Measurements from ENCODE around the gene RAB27A.
"Not testable (repeated sequence)": the region's sequence is repeated elsewhere in the genome, so short reads cannot be mapped to it uniquely, and the experiment has no call there.

RAB27A gene

DNA sequence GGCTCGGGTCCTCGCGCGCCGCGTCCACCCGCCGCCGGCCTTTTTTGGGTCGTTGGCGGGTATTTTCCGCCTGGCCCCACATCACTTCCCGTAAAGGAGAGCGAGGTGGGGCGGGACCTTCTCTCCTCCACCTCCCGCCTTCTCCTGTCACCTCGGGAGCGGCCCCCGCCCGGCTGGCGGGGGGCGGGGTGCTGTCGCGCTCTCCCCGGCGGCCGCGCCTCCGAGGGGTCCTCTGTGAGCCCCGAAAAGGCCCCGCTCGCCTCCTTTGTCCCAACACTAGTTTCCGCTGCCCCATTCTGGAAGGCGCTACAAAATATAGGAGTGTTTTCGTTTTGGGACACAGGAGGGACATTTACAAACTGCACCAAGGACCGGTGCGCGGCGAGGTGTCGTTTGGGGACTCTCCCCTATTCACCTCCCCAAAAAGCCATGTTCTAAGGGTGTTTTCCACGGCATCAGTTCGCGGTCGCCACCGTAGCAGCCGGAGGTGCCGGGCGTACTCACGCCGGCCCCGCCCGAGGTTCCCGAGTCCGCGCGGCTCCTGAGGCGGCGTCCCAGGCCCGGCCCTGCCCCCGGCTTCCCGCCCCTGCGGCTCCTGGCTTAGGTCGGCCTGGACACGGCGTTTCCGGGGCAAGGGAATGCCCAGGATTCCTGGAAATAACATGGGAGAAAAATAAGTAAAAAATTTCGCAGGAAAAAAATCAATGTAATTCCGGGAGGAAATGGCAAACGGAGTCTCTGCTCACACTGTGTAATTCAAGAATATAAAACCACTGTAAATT, at the start of gene RAB27A:
Gene RAB27A, minus strand, starts transcription at position 68 of the 782 bp plus-strand sequence. CDS start 54,879 bp downstream, outside the sequence.
- DNase-seq, result peak; percentile 50

DNA sequence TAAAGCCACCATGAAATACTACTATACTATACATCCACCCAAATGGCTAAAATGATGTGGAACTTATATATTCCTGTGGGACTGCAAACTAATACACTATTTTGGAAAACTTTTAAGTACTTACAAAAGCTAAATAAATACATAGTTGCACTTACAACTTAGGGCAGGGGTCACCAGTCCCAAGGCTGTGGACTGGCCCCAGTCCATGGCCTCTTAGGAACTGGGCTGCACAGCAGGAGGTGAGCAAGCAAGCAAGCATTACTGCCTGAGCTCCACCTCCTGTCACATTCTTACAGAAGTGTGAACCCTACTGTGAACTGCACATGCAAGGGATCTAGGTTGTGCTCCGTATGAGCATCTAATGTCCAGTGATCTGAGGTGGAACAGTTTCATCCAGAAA, 47.5 kb upstream of the RAB27A start:
- DNase-seq, result no peak

DNA sequence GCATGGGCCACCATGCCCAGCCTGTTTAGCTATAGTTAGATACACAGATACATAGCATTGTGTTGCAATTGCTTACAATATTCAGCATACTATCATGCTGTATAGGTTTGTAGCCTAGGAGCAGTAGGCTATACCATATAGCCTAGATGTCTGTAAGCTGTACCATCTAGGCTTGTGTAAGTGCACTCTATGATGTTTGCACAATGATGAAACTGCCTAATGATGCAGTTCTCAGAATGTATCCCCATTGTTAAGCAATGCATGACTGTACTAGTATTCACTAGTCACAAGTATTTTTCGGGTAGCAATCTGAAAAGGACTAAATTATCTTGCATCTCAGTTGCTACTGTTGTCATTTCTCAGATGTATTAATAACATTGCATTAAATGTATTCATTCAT, 45.4 kb upstream of the RAB27A start:
- DNase-seq, result no peak

DNA sequence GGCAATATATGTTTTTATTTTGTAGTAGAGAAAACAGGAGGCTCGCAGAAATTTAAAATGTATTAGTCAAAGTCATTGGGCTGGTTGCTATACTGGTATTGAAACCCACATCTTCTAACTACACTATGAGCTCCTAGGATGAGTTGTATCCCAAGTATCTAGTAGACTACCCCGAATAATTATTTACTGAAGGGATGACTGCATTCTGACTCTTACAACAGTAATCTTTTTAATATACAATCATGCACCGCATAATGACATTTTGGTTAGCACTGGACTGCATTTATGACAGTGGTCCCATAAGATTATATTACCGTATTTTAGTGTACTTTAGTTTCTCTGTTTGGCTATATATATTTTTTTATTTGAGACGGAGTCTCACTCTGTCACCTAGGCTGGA, 44.8 kb upstream of the RAB27A start:
- DNase-seq, result no peak

DNA sequence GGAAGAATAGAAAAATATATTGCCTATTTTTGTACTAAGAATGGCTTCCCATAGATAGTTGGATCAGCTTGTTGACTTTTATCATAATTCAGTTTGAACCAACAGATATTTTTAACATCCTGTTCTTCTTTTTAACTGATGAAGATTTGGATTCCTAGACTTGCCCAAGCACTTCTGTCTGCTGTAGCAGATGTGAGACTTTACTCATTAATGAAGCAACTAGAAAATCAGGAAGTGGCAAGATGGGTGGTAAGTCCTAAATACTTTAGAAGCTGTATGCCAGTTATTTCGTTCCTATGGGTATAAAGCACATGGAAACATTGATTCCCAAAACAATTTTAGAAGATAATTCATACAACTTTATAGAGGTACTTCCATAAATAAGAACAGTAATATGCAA, 37.8 kb upstream of the RAB27A start:
- DNase-seq, result no peak

DNA sequence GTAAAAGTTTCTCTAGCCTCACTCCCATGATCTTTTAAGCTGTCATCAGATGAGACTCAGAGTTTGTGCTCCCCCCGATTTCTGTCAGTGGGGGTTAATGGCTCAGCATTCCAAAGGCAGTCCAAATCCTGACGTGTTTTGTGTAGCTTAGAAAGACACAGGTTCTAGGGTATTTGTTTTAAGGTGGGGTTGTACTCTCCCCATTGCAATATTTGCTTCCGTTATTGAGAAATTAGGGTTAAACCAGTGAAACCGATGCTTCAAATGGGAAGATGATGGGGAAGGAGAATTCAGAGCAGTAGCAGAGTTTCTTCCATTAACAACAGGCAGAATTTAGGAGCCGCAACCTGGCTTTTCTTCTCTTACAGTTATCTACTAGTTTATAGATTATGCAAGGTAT, 32.9 kb upstream of the RAB27A start:
- DNase-seq, result no peak

DNA sequence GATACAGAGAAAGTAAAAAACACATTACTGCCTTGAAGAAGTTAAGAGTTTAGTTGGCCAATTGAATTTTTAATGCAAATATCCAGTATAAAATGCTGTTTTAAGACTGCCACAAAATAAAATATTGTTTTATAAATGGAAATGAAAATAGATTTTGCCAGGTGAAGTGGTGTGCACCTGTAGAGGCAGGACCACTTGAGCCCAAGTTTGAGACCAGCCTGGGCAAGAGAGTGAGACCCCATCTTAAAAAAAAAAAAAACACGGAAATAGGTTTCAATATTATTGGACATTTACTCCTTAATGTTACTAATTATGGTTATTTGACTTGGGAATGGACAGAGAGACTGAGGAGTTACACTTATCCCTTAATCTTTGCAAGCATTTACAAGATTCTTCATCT, 31.4 kb upstream of the RAB27A start:
- DNase-seq, result no peak

DNA sequence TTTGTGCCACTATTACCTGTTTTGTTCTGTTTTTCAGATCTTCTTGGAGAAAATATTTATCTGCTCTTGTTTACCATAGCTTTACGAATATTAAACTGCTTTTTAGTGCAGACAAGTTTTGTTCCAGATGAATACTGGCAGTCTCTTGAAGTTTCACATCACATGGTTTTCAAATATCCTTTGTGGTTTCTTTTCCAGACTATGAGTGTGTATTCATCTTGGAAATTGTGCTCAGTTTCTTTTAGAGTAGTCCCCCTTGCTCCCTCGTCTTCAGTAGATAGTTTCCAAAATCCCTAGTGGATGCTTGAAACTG, 30.6 kb upstream of the RAB27A start:
- DNase-seq, result no peak

DNA sequence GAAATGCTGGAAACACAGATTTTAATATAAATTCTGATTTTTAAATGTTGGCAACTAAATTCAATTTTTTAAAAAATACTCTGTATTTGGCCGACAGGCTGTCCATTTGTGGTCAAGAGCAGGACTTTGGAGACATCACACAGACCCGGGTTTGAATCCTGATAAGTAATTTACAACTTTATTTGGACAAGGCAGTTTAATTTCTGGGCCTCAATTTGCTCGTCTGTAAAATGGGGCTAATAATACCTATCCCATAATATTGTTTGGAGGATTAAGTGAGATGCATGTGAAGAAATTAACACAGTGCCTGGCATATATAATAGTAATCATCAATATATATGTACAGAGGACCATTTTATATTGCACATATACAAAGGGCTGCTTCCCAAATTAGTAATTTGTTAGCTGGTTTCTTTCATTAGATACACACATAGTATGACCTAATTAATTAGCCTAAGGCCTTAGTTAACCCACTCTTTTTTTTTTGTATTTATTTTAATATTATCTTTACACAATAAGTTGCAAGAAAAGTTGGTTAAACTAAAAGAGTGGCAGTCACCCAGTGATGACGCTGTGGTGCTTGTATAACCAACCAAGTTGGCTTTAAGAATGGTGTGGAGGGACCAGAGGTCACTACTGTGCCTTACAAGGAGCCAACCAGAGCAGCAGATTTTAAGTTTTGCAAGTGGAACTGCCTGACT, 30.1 kb upstream of the RAB27A start:
- DNase-seq, result no peak

DNA sequence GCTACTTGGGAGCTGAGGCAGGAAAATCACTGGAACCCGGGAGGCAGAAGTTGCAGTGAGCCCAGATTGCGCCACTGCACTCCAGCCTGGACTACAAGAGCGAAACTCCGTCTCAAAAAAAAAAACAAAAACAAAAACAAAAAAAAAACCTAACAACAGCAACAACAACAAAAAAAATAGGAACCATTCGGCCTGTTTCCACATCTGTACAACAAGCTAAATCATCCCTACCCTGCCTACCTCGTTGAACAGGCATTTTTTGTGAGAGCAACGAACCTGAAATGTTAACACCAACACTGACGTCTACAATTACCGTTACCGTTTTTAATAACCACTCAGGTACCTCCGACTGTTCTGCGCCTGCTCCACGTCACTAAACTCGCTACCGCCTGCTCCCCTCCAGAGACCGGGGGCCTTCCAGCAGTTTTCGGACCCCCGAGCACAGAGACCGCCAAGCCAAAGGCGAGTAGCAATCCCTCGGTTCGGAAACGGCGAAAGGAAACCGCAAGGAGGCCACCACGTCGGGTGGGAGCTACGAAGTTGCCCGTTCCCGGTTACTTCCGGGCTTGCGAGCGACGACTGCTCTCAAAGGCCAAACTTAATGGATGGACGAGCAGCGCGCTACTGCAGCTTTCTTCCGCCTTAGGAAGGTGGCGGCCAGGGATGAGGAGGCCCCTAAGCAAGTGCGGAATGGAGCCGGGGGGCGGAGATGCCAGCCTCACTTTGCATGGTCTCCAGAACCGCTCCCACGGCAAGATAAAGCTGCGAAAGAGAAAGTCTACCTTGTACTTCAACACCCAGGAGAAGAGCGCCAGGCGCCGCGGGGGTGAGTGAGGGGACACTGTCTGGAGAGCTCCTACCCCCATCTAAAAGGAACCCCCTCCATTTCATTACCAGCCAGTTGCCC, 29.2 kb upstream of the RAB27A start, which contains the start of the genes PIGB and PIGBOS1:
Gene PIGB, plus strand, starts transcription at position 635 of the 907 bp plus-strand sequence. Its CDS starts 29 bp downstream, at position 664.
Gene PIGBOS1, minus strand, starts transcription at position 536 of the 907 bp plus-strand sequence. CDS start 1,331 bp downstream, outside the sequence.
- peak; percentile 72 for DNase-seq

DNA sequence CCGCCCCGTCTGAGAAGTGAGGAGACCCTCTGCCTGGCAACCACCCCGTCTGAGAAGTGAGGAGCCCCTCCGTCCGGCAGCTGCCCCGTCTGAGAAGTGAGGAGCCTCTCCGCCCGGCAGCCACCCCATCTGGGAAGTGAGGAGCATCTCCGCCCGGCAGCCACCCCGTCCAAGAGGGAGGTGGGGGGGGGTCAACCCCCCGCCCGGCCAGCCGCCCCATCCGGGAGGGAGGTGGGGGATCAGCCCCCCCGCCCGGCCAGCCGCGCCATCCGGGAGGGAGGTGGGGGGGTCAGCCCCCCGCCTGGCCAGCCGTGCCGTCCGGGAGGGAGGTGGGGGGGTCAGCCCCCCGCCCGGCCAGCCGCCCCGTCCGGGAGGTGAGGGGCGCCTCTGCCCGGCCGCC, 13.2 kb upstream of the RAB27A start:
- not testable (repeated sequence) for DNase-seq

DNA sequence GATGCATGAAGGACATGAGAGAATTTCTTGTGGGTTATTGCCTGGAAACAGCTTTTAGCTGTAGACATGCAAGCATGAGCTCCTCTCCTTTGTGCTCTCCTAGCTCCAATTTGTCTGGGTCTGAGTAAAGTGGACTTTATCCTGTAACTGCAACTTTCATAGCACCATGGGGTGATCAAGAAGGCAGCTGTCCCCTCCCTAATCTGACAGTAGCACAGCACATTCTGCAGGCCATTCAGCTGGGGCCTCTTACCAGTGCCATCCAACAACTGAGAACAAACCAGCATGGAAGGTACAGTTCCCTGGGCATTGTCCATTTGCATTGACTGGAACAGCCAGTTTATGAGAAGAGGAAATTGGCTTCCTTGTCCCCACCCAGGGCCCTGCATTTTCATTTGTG, 7.7 kb upstream of the RAB27A start:
- no peak for DNase-seq

DNA sequence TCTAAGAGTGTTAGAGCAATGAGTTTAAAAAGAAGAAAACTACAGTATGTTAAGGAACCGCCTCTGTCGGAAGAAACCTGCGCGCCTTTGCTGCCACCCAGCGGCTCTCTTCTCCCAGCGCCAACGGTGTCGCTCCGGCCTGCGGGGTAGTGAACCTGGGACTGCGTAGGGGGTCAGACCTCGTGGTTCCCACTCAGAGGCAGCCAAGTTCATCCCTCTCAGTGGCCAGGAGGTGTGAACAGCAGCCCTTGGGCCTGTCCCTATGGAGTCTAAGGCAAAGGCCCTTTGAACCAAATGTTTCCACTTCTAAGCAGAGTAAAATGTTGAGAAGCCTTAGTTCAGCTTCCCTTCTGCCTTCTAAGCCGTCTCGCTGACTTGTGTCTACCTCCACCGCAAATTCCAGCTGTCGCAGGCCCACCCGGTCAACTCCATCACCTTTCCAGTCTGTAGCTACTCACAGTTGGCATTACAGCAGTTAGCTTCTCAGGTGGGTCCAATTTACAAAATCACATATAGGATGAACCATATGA, 980 bp upstream of the RAB27A start:
- DNase-seq, result peak; percentile 50

DNA sequence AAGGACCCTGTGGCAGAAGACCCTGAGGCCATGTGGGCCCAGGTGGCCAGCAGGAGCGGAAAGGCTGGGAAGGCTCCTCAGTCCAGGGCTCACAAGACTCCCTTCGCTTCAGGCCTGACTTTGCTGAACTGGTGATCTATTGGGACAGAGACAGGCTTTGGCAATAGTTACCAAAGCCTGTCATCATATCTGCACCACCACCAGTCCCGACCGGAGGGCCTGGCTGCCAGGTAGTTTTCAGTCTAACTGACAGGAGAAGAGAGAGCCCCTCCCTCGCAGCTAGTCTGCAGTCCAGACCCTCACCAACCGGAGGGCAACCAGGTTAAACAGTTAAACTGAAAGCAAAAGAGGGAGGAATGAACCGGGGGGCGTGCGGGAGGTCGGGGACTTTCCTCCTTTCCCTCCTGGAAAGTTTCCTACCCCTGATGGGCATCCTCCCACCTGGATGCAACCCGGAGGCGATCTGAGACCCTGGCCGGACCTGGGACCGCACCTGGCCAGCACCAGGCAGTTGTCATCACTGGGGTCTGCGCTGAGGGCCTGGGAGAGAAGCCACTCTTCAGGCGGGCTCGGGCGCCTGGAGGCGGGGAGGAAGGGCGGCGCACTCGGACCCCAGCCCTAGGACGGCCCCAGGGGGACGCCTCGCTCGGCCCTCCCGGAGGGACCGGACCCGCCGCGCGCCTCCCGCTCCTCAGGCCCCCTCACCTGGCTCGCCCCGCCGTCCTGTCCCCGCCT, 435 bp downstream of the RAB27A start:
- DNase-seq, result no peak

DNA sequence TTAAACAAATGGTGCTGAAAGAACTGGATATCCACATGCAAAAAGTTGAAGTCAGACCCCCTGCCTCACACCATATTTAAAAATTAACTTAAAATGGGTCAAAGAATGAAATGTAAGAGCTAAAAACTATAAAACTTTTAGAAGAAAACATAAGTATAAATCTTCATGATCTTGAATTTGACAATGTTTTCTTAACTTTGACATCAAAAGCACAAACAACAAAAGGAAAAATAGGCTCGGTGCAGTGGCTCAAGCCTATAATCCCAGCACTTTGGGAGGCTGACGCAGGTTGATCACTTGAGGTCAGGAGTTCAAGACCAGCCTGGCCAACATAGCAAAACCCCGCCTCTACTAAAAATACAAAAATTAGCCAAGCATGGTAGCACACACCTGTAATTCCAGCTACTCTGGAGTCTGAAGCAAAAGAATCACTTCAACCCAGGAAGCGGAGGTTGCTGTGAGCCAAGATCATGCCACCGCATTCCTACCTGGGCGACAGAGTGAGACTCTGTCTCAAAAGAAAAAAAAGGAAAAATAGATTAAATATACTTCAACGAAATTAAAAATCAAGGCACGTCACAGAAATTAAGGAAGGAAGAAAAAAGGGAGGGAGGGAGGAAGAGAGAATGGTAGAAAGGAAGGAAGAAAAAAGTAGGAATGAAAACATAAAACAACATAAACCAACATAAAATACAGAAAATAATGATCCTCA, 1.5 kb downstream of the RAB27A start:
- DNase-seq, result no peak

DNA sequence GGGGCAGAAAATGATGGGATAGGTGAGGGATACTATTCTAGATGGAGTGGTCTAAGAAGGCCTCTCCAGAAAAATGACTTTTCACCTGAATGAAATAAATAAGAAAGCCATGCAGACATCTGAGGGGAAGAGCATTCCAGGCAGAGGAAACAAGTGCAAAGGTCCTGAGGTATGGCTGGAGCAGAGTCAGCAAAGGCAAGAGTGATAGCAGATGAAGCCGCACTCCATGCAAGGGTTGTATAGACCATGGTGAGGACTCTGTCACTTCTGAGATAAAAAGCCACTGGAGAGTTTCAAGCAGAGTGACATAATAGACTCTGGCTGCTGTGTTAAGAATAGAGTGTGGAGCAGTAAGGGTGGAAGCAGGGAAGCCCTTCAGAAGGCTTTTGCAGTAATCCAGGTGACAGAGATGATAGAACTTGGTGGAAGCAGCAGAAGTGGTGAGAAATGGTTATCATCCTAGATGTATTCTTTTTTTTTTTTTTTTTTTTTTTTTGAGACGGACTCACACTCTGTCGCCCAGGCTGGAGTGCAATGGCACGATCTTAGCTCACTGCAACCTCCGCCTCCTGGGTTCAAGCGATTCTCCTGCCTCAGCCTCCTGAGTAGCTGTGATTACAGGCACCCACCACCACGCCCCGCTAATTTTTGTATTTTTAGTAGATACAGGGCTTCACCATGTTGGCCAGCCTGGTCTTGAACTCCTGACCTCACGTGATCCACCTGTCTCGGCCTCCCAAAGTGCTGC, 3.0 kb downstream of the RAB27A start:
- not testable (repeated sequence) for DNase-seq

DNA sequence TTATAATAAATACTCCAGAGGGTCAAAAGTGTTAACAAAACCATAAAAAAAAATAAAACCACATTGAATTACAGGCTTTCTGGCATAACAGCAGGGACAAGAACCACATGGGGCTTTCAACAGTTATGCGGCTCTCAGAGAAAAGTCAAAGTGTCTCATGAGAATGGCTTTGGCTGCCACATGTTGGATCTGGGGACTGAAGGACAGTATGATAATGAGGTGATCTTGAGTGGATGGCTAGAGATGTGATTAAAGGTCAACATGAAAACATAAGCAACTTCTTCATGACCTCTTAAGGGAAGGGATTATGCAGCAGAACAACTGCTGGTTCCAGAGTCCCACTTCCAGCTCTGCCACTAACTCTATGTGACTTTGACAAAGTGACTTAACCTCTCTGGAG, 5.2 kb downstream of the RAB27A start:
- no peak for DNase-seq

DNA sequence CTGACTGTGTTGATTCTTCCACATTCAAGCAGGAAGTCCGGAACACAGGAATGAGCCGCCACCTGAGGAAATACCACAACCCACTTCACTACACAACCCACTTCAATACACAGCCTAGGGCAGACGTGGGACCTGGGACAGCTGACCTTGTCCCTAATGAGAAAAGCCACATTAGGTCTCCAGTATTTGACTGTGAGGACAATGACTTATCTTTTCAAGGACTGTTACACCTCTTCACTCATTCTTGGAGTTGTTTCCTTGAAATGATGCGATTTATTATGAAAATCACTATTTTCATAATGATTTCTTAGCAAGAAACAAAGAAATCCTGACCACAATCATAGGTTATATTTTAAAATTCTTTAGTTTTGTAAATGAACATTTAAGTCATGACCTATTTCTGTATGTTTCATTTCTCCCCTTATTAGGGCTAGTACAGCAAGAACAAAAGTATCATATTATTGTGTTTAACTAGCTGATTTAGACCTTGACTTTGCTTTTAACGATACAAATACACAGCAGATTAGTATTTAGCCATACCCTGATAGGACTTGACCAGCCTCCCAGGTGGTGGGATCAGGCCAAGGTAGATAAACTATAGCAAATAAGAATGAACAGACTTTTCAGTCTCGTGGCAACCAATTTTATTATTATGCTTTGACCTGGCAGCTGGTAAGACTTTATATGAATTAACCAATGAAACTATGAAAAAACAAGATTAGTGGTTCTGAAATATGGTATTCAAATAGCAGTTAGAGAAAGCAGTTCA, 6.0 kb downstream of the RAB27A start:
- no peak for DNase-seq

DNA sequence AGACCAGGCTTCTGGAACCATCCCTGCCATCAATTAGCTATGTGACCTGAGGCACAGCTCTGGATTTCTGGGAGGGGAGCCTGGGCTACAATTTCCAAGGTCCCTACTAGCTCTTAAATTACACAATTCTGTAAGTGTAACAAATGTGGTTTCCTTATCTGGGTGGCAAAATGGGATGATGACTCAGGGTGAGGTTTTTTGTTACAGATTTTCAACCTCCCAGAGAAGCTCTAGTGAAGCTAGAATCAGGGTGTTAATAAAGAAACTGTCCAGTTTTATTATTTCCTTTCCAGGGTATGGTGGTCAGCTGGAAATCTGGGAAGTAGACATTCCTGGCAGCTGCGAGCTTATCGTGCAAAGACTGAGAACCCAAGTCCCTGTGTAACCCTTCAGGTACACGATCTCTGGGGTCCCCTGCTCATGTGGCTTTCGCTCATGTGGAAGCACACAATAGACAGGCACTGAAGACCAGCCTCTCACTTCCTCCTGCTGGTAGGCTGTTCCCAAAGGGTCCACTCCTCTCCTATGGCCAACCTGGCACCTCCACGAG, 7.3 kb downstream of the RAB27A start:
- DNase-seq, result no peak

Measured in T1000 (cell line).